H1 (cell line): ENCODE data around the gene LRRC61. TPM values are rescaled to one million over a fixed set of nuclear protein-coding genes. Genes with fewer than 3 reads are reported as not detected.
"Not testable (repeated sequence)": the region's sequence is repeated elsewhere in the genome, so short reads cannot be mapped to it uniquely, and the experiment has no call there.

Source experiments
- CTCF ChIA-PET: fragments of 300-600 bp; sonication (Branson Sonifier 250); formaldehyde crosslinking; loops from one replicate; lab custom pipeline; 2021; ENCODE audit not compliant: partially characterized antibody; lab: Charles Lee
- POLR2A ChIA-PET: fragments of 300-600 bp; sonication (Branson Sonifier 250); formaldehyde crosslinking; loops from one replicate; lab custom pipeline; 2021; ENCODE audit warnings: inconsistent platforms; ENCODE audit not compliant: partially characterized antibody; lab: Charles Lee
- DNase-seq, 2 experiments: peaks; one replicate each; pipeline versions ENCODE4 v3.0.0 to v3.0.0-alpha.2; 2010 to 2022; ENCODE audit warnings: low spot score in 2 of 2, low read depth in 1 of 2, mixed read lengths in 1 of 2
- FAIRE-seq: peaks from 2 replicates; lab custom pipeline; 2011; peaks lifted over from hg19 to GRCh38; lab: Jason Lieb, UNC
- H2AFZ ChIP-seq: 2 replicates; pipeline ENCODE4 v1.8.1; 2012; ENCODE audit warnings: low read length, inconsistent platforms
- H2AK5ac ChIP-seq: 2 replicates; pipeline ENCODE4 v1.6.1; 2013; ENCODE audit warnings: low read depth, low read length
- H2BK120ac ChIP-seq: replicated peaks from 2 replicates; pipeline ENCODE3; 2013; ENCODE audit warnings: low read depth, low read length, inconsistent platforms
- H2BK12ac ChIP-seq: 2 replicates; pipeline ENCODE4 v1.6.1; 2013; ENCODE audit warnings: low read depth, low read length
- H2BK15ac ChIP-seq: 2 replicates; pipeline ENCODE4 v1.6.1; 2013; ENCODE audit warnings: low read length
- H2BK20ac ChIP-seq: 2 replicates; pipeline ENCODE4 v1.6.1; 2013; ENCODE audit warnings: low read length
- H2BK5ac ChIP-seq: 2 replicates; pipeline ENCODE4 v1.6.1; 2013; ENCODE audit warnings: low read depth, low read length
- H3K14ac ChIP-seq: 2 replicates; pipeline ENCODE4 v1.6.1; 2013; ENCODE audit warnings: inconsistent platforms; ENCODE audit not compliant: insufficient read length
- H3K18ac ChIP-seq: 2 replicates; pipeline ENCODE4 v1.6.1; 2013; ENCODE audit warnings: low read length; ENCODE audit errors: extremely low read depth
- H3K23ac ChIP-seq: 2 replicates; pipeline ENCODE4 v1.6.1; 2013; ENCODE audit warnings: inconsistent platforms; ENCODE audit not compliant: insufficient read length
- H3K23me2 ChIP-seq: 2 replicates; pipeline ENCODE4 v1.6.1; 2013; ENCODE audit warnings: low read depth, low read length
- H3K27ac ChIP-seq: 2 replicates; pipeline ENCODE4 v1.6.1; 2011; ENCODE audit warnings: low read depth, low read length, inconsistent platforms
- H3K27me3 ChIP-seq, 4 experiments: replicated peaks in 1 of 4; 1 replicate in 1 of 4; 2 replicates in 3 of 4; pipeline versions ENCODE4 v1.6.1 to v1.8.1; 2011 to 2013; ENCODE audit warnings: low read length in 3 of 4, mild to moderate bottlenecking in 3 of 4, inconsistent platforms in 2 of 4, mixed read lengths in 2 of 4, moderate library complexity in 1 of 4; ENCODE audit not compliant: control insufficient read depth in 3 of 4, insufficient read depth in 3 of 4; ENCODE audit errors: extremely low read depth in 1 of 4
- H3K36me3 ChIP-seq, 4 experiments: 2 replicates each; pipeline versions ENCODE4 v1.6.1 to v1.8.1; 2011 to 2013; ENCODE audit warnings: mild to moderate bottlenecking in 4 of 4, low read length in 3 of 4, moderate library complexity in 2 of 4, control low read depth in 1 of 4, inconsistent platforms in 1 of 4; ENCODE audit not compliant: insufficient read depth in 4 of 4, control insufficient read depth in 2 of 4
- H3K4ac ChIP-seq: replicated peaks from 2 replicates; pipeline ENCODE3; 2013; ENCODE audit warnings: low read length, low read depth, mixed read lengths, inconsistent platforms; ENCODE audit not compliant: insufficient read length
- H3K4me1 ChIP-seq, 4 experiments: replicated peaks in 1 of 4; 1 replicate in 1 of 4; 2 replicates in 3 of 4; pipeline versions ENCODE4 v1.6.1 to v1.8.1; 2011 to 2013; ENCODE audit warnings: low read length in 3 of 4, inconsistent platforms in 2 of 4, mixed read lengths in 1 of 4; ENCODE audit not compliant: insufficient read depth in 4 of 4, control insufficient read depth in 3 of 4
- H3K4me2 ChIP-seq, 2 experiments: 2 replicates each; pipeline versions ENCODE4 v1.6.1 to v1.8.1; 2011 to 2013; ENCODE audit warnings: low read depth in 2 of 2, low read length in 2 of 2, control low read depth in 1 of 2, inconsistent platforms in 1 of 2, mild to moderate bottlenecking in 1 of 2; ENCODE audit not compliant: insufficient read depth in 1 of 2
- H3K4me3 ChIP-seq, 4 experiments: fragments of 200-600, 300-600 bp in 1 of 4; sonication (generic), shearing (Covaris generic), sonication (Bioruptor Twin) in 1 of 4; 2 replicates each; pipeline versions ENCODE4 v1.5.1 to v1.8.1; 2011 to 2016; ENCODE audit warnings: low read length in 4 of 4, low read depth in 3 of 4, control low read depth in 2 of 4, inconsistent platforms in 2 of 4, mild to moderate bottlenecking in 2 of 4, mixed read lengths in 1 of 4, moderate library complexity in 1 of 4; ENCODE audit not compliant: insufficient read depth in 2 of 4; ENCODE audit errors: extremely low read depth in 1 of 4
- H3K56ac ChIP-seq: replicated peaks from 2 replicates; pipeline ENCODE3; 2013; ENCODE audit warnings: low read depth, mild to moderate bottlenecking, mixed read lengths, low read length, inconsistent platforms; ENCODE audit not compliant: insufficient read length
- H3K79me1 ChIP-seq: 2 replicates; pipeline ENCODE4 v1.6.1; 2013; ENCODE audit warnings: low read depth, low read length, control low read depth
- H3K79me2 ChIP-seq, 2 experiments: 2 replicates each; pipeline versions ENCODE4 v1.6.1 to v1.8.1; 2012 to 2013; ENCODE audit warnings: low read length in 2 of 2, mild to moderate bottlenecking in 2 of 2, inconsistent platforms in 1 of 2; ENCODE audit not compliant: insufficient read depth in 2 of 2, control insufficient read depth in 1 of 2
- H3K9ac ChIP-seq, 4 experiments: replicated peaks in 1 of 4; 1 replicate in 1 of 4; 2 replicates in 3 of 4; pipeline versions ENCODE4 v1.6.1 to v1.8.1; 2011 to 2013; ENCODE audit warnings: low read depth in 3 of 4, low read length in 3 of 4, control low read depth in 2 of 4, mild to moderate bottlenecking in 2 of 4, moderate library complexity in 2 of 4, inconsistent platforms in 1 of 4; ENCODE audit errors: extremely low read depth in 1 of 4
- H3K9me3 ChIP-seq, 2 experiments: 2 replicates each; pipeline versions ENCODE4 v1.6.1 to v1.8.1; 2012 to 2013; ENCODE audit warnings: mild to moderate bottlenecking in 2 of 2, moderate library complexity in 2 of 2, control low read depth in 1 of 2, inconsistent platforms in 1 of 2, low read depth in 1 of 2, low read length in 1 of 2, mixed read lengths in 1 of 2; ENCODE audit not compliant: insufficient read depth in 2 of 2
- H4K20me1 ChIP-seq, 2 experiments: replicated peaks in 1 of 2; 2 replicates each; pipeline versions ENCODE3 to v1.8.1; 2011 to 2013; ENCODE audit warnings: inconsistent platforms in 2 of 2, low read length in 2 of 2, mild to moderate bottlenecking in 1 of 2; ENCODE audit not compliant: insufficient read depth in 2 of 2, control insufficient read depth in 1 of 2
- H4K5ac ChIP-seq: 2 replicates; pipeline ENCODE4 v1.6.1; 2013; ENCODE audit warnings: low read length, low read depth, mixed read lengths, inconsistent platforms; ENCODE audit not compliant: insufficient read length
- H4K8ac ChIP-seq: 2 replicates; pipeline ENCODE4 v1.8.0; 2013; ENCODE audit warnings: mild to moderate bottlenecking, moderate library complexity, low read length, inconsistent platforms; ENCODE audit not compliant: insufficient read depth; ENCODE audit errors: extremely low read depth
- H4K91ac ChIP-seq: replicated peaks from 2 replicates; pipeline ENCODE3; 2013; ENCODE audit warnings: low read length, mixed read lengths, inconsistent platforms; ENCODE audit not compliant: insufficient read length
- WGBS, 2 experiments: shearing (Covaris generic) in 1 of 2; methylation state at CpG; one replicate each; pipeline versions ENCODE4 v1.1.6 to v1.1.7; 2013 to 2015; ENCODE audit warnings: low lambda C conversion rate in 2 of 2, mixed read lengths in 2 of 2, inconsistent platforms in 1 of 2, low coverage in 1 of 2, missing lambda C conversion rate in 1 of 2; ENCODE audit not compliant: insufficient replicate concordance in 2 of 2, insufficient coverage in 1 of 2, insufficient read length in 1 of 2; ENCODE audit errors: extremely low coverage in 1 of 2, missing lambda C conversion rate in 1 of 2; 5-methylcytosine and 5-hydroxymethylcytosine counted together
- polyA plus RNA-seq, 7 experiments: library from polyadenylated mRNA; depleted of rRNA in 3 of 7; stranded (reverse) in 5 of 7; unstranded in 2 of 7; fragments of >200 nt in 5 of 7; fragments of 200-250 nt in 2 of 7; gene quantifications; 1 replicate in 5 of 7; 2 replicates in 1 of 7; 4 replicates in 1 of 7; pipeline versions ENCODE4 v1.2.1 to v1.2.3, GENCODE V29; 2011 to 2013; ENCODE audit warnings: missing spikeins in 2 of 7, mixed read lengths in 2 of 7
- total RNA-seq: library from RNA; stranded (reverse); fragmentation: NEBNext Ultra II Directional; extraction: Animal tissue kit (Norgen Biotek cat#: 25700); gene quantifications from 2 replicates; pipeline ENCODE4 v1.2.1, GENCODE V29; 2021

Gene LRRC61
- total and polyA plus RNA-seq, 2 of the 8 experiments (the other 6 are each of a cell fraction or from before 2014, with no cell fraction given) = 0.73 to 44.8 TPM

GRCh38 chr7:150290317-150290716 is 32.8 kb upstream of the LRRC61 start:
- not testable (repeated sequence) for H4K5ac ChIP-seq, H3K23ac ChIP-seq, H3K4ac ChIP-seq, H4K91ac ChIP-seq, H3K79me1 ChIP-seq, H2BK120ac ChIP-seq, H4K20me1 ChIP-seq, H2AFZ ChIP-seq, DNase-seq, H3K27ac ChIP-seq, H2BK12ac ChIP-seq, H3K4me1 ChIP-seq, H3K14ac ChIP-seq, H3K4me3 ChIP-seq, H3K23me2 ChIP-seq, H3K4me2 ChIP-seq, H3K9me3 ChIP-seq, H3K9ac ChIP-seq, H2BK15ac ChIP-seq, H3K18ac ChIP-seq, H2BK5ac ChIP-seq, H3K36me3 ChIP-seq, H3K27me3 ChIP-seq, H4K8ac ChIP-seq, H2BK20ac ChIP-seq, H3K79me2 ChIP-seq, FAIRE-seq, H2AK5ac ChIP-seq, H3K56ac ChIP-seq
- WGBS, 2 experiments = 71% methylated on average over 6 of the region's 6 CpGs; no CpG with 5 or more reads in 1 of the 2 experiments
- POLR2A ChIA-PET = interaction anchor here (1.3 kb wide), 1 partner anchor 50 kb away, joined by 3 read pairs; no protein-coding TSS in a partner anchor
- CTCF ChIA-PET = interaction anchor here (1.1 kb wide), 1 partner anchor 127 kb away, joined by 3 read pairs; no protein-coding TSS in a partner anchor

GRCh38 chr7:150295027-150295426 is 28.1 kb upstream of the LRRC61 start:
- H3K9me3 ChIP-seq, POLR2A ChIA-PET, H3K23me2 ChIP-seq, H4K5ac ChIP-seq, H3K27me3 ChIP-seq, CTCF ChIA-PET, H3K27ac ChIP-seq, H3K4me1 ChIP-seq, H3K79me2 ChIP-seq, H4K20me1 ChIP-seq, H3K56ac ChIP-seq, H3K79me1 ChIP-seq, H4K8ac ChIP-seq, H3K9ac ChIP-seq, H3K4me2 ChIP-seq, H3K14ac ChIP-seq, H2BK15ac ChIP-seq, H2BK20ac ChIP-seq, H2AFZ ChIP-seq, H3K36me3 ChIP-seq, H4K91ac ChIP-seq, H2AK5ac ChIP-seq, H2BK12ac ChIP-seq, H3K4ac ChIP-seq, H3K23ac ChIP-seq, H2BK5ac ChIP-seq, DNase-seq, H3K4me3 ChIP-seq, H3K18ac ChIP-seq, H2BK120ac ChIP-seq: not testable (repeated sequence)
- peak; percentile 32 for FAIRE-seq
- 87% methylated on average over 7 of the region's 8 CpGs; no CpG with 5 or more reads in 1 of the 2 experiments for WGBS, 2 experiments
